ENCODE measurements around the gene PTPN4.

Gene PTPN4

DNA sequence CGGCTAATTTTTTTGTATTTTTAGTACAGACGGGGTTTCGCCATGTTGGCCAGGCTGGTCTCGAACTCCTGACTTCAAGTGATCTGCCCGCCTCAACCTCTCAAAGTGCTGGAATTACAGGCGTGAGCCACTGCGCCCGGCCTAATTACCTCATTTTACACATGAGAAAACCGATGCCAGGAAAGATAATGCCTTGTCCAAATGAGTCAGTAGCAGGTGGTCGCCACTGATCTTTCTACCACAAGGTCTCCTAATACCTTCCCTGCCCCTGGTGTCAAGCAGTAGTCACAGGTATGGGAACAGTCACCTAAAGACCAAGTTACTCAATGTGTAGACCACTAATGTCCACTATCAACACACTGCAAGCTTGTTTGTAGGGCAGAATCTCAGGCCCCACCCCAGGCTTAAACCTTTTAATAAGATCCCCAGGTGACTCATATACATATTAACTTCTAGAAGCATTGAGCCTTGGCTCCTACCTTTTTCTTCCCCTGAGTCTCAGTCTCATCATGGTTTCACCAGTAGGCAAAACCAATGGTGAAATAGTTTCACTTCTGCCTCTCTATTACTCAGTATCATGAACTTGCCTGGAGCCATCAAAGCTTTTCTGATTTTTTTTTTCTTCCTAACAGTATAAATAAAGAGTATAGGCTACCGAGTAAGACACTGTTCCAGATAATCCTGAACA is 246.3 kb downstream of the PTPN4 start:
- no peak overlapping the region for H3K27ac ChIP-seq
- TF ChIP-seq ZFX (IDR thresholded peaks at IDR 0.05; ENCODE audit: borderline replicate concordance): no peak
- TF ChIP-seq, protein P1, sequence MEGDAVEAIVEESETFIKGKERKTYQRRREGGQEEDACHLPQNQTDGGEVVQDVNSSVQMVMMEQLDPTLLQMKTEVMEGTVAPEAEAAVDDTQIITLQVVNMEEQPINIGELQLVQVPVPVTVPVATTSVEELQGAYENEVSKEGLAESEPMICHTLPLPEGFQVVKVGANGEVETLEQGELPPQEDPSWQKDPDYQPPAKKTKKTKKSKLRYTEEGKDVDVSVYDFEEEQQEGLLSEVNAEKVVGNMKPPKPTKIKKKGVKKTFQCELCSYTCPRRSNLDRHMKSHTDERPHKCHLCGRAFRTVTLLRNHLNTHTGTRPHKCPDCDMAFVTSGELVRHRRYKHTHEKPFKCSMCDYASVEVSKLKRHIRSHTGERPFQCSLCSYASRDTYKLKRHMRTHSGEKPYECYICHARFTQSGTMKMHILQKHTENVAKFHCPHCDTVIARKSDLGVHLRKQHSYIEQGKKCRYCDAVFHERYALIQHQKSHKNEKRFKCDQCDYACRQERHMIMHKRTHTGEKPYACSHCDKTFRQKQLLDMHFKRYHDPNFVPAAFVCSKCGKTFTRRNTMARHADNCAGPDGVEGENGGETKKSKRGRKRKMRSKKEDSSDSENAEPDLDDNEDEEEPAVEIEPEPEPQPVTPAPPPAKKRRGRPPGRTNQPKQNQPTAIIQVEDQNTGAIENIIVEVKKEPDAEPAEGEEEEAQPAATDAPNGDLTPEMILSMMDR (IDR thresholded peaks at IDR 0.05): no peak

- TF ChIP-seq, protein P1 (IDR thresholded peaks at IDR 0.05): no peak
- no peak for TF ChIP-seq ZFX (IDR thresholded peaks at IDR 0.05; ENCODE audit: borderline replicate concordance)
- no peak overlapping the region for H3K27ac ChIP-seq
Measured at GRCh38 chr2:120007851-120008250, 248.1 kb downstream of the PTPN4 start.

GRCh38 chr2:120012363-120012762 is 252.6 kb downstream of the PTPN4 start:
- H3K27ac ChIP-seq: no peak overlapping the region
- TF ChIP-seq ZFX (IDR thresholded peaks at IDR 0.05; ENCODE audit: borderline replicate concordance): no peak
- TF ChIP-seq, protein P1 (IDR thresholded peaks at IDR 0.05): no peak

DNA sequence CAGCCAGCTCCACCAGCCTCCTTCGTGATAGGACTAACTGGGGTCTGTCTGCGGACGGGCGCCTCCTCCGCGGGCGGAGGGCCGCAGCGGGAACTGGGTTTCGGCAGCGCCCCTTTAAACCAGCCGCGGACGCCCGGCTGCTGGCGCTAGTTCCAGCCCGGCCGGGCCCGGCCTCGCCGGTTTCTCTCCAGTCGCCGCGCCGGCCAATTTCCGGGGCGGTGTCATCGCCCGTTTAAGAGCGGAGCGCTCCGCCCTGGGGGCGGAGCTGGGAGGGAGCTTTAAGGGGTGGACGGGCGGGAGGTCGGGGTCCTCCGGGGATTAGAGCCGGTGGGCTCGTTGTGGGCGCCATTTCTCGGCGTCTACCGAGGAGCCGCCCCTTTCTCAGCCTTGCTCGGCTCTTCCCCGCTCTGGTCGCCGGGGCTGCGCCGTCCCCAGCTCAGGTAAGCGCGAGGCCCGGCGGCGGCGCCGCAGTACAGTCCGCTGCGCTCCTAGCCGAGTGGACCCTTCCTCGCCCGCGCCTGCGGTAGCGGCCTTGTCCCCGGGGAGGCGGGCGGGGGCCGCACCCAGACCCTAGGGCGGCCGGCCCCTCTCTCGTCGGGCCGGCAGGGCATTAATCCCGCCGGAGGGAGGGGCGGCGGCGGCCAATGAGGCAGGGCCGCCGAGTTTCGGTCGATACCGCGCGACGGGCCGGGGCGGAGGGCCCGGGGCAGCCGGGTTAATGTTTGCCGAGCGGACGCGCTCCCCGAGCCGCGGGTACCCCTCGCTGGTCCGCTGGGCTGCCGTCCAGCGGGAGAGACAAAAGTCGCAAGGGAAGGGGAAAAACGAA is 253.3 kb downstream of the PTPN4 start, which contains the start of gene EPB41L5:
Gene EPB41L5, plus strand, starts transcription at position 307 of the 826 bp plus-strand sequence. CDS start 6,008 bp downstream, outside the sequence.
- H3K27ac ChIP-seq: peak within 1 kb of the TSS; percentile 44

DNA sequence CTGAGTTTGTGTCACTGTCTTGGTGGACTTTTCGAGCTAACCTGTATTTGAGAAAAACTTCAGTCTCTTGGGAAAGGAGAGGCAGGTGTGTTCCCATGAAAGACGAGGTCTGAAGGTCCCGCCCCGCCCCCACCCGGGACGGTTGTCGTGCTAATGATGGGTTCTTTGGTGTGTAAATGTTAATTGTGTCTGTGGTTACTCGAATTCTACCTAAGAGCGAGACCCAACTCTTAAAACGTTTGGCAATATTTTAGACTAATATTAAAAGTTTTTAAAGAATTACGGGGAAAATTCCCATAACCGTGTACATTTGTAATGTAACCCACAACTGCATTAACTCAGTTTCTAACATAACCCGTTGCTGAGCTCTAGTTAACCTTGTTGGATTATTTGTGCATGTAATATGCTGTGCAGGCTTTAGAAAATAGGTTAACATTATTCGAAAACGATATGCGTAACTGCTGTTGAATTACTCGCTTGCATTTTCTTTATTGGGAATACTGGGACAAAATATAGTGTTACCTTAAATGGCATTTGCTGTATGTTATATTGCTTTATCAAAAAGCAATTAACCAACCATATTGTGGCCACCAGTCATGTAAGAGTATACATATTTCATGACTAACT is 254.0 kb downstream of the PTPN4 start:
- H3K27ac ChIP-seq: no peak overlapping the region
- no peak for TF ChIP-seq ZFX (IDR thresholded peaks at IDR 0.05; ENCODE audit: borderline replicate concordance)
- TF ChIP-seq, protein P1 (IDR thresholded peaks at IDR 0.05): no peak

More for the DNA sequence above, 253.3 kb downstream of the PTPN4 start, which contains the start of gene EPB41L5:
- TF ChIP-seq ZFX (IDR thresholded peaks at IDR 0.05; ENCODE audit: borderline replicate concordance): no peak
- TF ChIP-seq, protein P1 (IDR thresholded peaks at IDR 0.05): no peak

DNA sequence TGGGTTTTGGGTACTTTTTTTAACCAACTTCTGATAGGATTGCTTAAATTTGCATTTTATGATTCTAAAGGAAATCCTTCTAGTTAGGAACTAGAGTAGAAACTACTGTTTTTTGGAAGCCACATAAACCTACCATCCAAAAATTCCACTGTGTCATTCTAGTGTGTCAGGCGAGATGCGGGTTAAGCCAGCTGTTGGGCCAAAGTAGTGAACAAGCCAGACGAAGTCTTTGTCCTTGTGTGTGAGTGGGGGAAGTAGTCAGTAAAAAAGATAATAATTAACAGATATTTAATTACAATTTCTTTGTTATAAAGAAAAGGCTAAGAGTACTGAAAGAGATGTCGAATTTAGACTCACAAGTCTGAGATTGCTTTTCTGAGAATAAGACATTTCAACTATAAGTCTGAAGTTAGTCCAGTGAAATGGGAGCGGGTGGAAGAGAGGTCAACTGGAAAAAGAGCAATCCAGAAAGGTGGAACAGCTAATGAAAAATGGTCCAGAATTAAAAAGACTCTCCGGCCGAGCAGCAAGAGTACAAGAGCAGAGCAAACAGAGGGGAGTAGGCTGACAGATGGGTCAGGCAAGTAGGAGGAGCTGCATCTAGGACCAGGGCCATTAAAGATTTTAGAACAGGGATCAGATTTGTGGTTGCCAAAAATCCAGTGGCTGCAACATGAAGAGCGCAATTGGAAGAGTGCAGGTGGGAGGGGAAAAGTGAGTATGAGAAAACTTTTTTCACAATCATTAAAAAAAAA is 254.7 kb downstream of the PTPN4 start:
- H3K27ac ChIP-seq: no peak overlapping the region
- TF ChIP-seq ZFX (IDR thresholded peaks at IDR 0.05; ENCODE audit: borderline replicate concordance): no peak
- TF ChIP-seq, protein P1 (IDR thresholded peaks at IDR 0.05): no peak

Measured in 22Rv1 (cell line).